HCT116 (cell line): ENCODE results near the gene PLEKHG1. TPM values are rescaled to one million over a fixed set of nuclear protein-coding genes. Genes with fewer than 3 reads are reported as not detected.

Experiments used
- ATAC-seq: fragments of 200-7000 bp; cut with Tn5 transposase; 2 replicates; pipeline ENCODE4 v1.9.1; 2020; ENCODE audit warnings: mild to moderate bottlenecking, moderate library complexity
- BruUV-seq: library from RNA; stranded (reverse); fragments of 400-500 nt; replicated peaks from 2 replicates; lab custom pipeline; 2021; lab: Mats Ljungman, UMichigan
- CTCF ChIA-PET: fragments of 300-600 bp; sonication (Branson Sonifier 250); formaldehyde crosslinking; loops from one replicate; lab custom pipeline; 2021; ENCODE audit warnings: antibody characterized with exemption; lab: Charles Lee
- POLR2A ChIA-PET: fragments of 300-600, 350-600 bp; sonication (Branson Sonifier 250); formaldehyde crosslinking; loops from one replicate; lab custom pipeline; 2021; ENCODE audit warnings: antibody characterized with exemption; lab: Charles Lee
- RAD21 ChIA-PET, 2 experiments: fragments of 300-600 bp; sonication (Branson Sonifier 250); formaldehyde crosslinking; loops; one replicate each; lab custom pipeline; 2023; ENCODE audit warnings: low total read pairs in 2 of 2; ENCODE audit not compliant: uncharacterized antibody in 2 of 2, unreplicated experiment in 2 of 2, low non-redundant PET in 1 of 2; lab: Charles Lee
- DNase-seq: peaks from one replicate; pipeline ENCODE4 v3.0.0-alpha.2; 2010; ENCODE audit warnings: low read depth, low spot score
- H2AFZ ChIP-seq: fragments of 200-600 bp; shearing (Covaris generic), sonication (generic); 2 replicates; pipeline ENCODE4 v1.6.1; 2017; ENCODE audit warnings: low read depth, mixed run types, mixed read lengths, antibody characterized with exemption, low read length; ENCODE audit not compliant: poor library complexity, severe bottlenecking
- H3K27ac ChIP-seq: 2 replicates; pipeline ENCODE4 v1.5.1; 2012; ENCODE audit warnings: low read depth, low read length
- H3K27me3 ChIP-seq: fragments of 200-600 bp; sonication (generic); 2 replicates; pipeline ENCODE4 v1.6.1; 2016; ENCODE audit warnings: mixed run types, low read length, mixed read lengths; ENCODE audit not compliant: insufficient read depth
- H3K36me3 ChIP-seq, 2 experiments: fragments of 200-500 bp in 1 of 2; fragments of 200-600 bp in 1 of 2; sonication (Bioruptor generic) in 1 of 2; sonication (generic) in 1 of 2; 2 replicates each; pipeline versions ENCODE4 v1.5.1 to v1.6.1; 2014 to 2016; ENCODE audit warnings: low read length in 2 of 2, inconsistent platforms in 1 of 2, mixed read lengths in 1 of 2, mixed run types in 1 of 2; ENCODE audit not compliant: insufficient read depth in 2 of 2, control insufficient read depth in 1 of 2
- H3K4me1 ChIP-seq, 2 experiments: fragments of 200-600 bp in 1 of 2; sonication (generic) in 1 of 2; 2 replicates each; pipeline versions ENCODE4 v1.5.1 to v1.6.1; 2012 to 2017; ENCODE audit warnings: low read length in 2 of 2, inconsistent platforms in 1 of 2, mild to moderate bottlenecking in 1 of 2, mixed read lengths in 1 of 2, mixed run types in 1 of 2, moderate library complexity in 1 of 2; ENCODE audit not compliant: insufficient read depth in 2 of 2, control insufficient read depth in 1 of 2
- H3K4me2 ChIP-seq: fragments of 200-600 bp; sonication (generic); 2 replicates; pipeline ENCODE4 v1.6.1; 2017; ENCODE audit warnings: mixed run types, low read length, mixed read lengths
- H3K4me3 ChIP-seq, 2 experiments: fragments of 200-600 bp in 1 of 2; sonication (generic) in 1 of 2; replicated peaks in 1 of 2; 2 replicates each; pipeline ENCODE4 v1.5.1; 2011 to 2016; ENCODE audit warnings: low read length in 2 of 2, control low read depth in 1 of 2, low read depth in 1 of 2, mild to moderate bottlenecking in 1 of 2, mixed read lengths in 1 of 2, mixed run types in 1 of 2
- H3K79me2 ChIP-seq: fragments of 200-600 bp; sonication (generic); 2 replicates; pipeline ENCODE4 v1.6.1; 2017; ENCODE audit warnings: mild to moderate bottlenecking, mixed run types, low read length, moderate library complexity, mixed read lengths; ENCODE audit not compliant: insufficient read depth
- H3K9ac ChIP-seq: fragments of 200-600 bp; sonication (generic); 2 replicates; pipeline ENCODE4 v1.6.1; 2016; ENCODE audit warnings: low read length, mixed read lengths
- H3K9me2 ChIP-seq: fragments of 200-600 bp; sonication (generic), shearing (Covaris generic); 2 replicates; pipeline ENCODE4 v1.6.1; 2017; ENCODE audit warnings: mixed run types, mild to moderate bottlenecking, moderate library complexity; ENCODE audit not compliant: insufficient read depth
- H3K9me3 ChIP-seq, 2 experiments: fragments of 200-500 bp in 1 of 2; fragments of 200-600 bp in 1 of 2; sonication (Bioruptor generic) in 1 of 2; sonication (generic) in 1 of 2; 2 replicates each; pipeline ENCODE4 v1.6.1; 2014 to 2017; ENCODE audit warnings: low read length in 2 of 2, mixed read lengths in 2 of 2, inconsistent platforms in 1 of 2, low read depth in 1 of 2, mild to moderate bottlenecking in 1 of 2, mixed run types in 1 of 2, moderate library complexity in 1 of 2; ENCODE audit not compliant: control insufficient read depth in 1 of 2, insufficient read depth in 1 of 2
- H4K20me1 ChIP-seq: fragments of 200-600 bp; sonication (generic), shearing (Covaris generic); 2 replicates; pipeline ENCODE4 v1.6.1; 2017; ENCODE audit warnings: mixed run types, mild to moderate bottlenecking, moderate library complexity; ENCODE audit not compliant: insufficient read depth
- CBX3 ChIP-seq: IDR thresholded peaks from 2 replicates; pipeline ENCODE4 v1.6.1; 2012; ENCODE audit warnings: low read depth
- CEBPB ChIP-seq: IDR thresholded peaks from 2 replicates; pipeline ENCODE4 v1.6.1; 2012; ENCODE audit warnings: low read depth
- EGR1 ChIP-seq: IDR thresholded peaks from 2 replicates; pipeline ENCODE4 v1.6.1; 2012; ENCODE audit warnings: low read depth
- EZH2phosphoT487 ChIP-seq: fragments of 200-600 bp; IDR thresholded peaks from 2 replicates; pipeline ENCODE4 v1.6.1; 2018; ENCODE audit warnings: antibody characterized with exemption, borderline replicate concordance
- FOSL1 ChIP-seq: IDR thresholded peaks from 2 replicates; pipeline ENCODE4 v1.6.1; 2012; ENCODE audit warnings: low read depth
- POLR2A ChIP-seq: IDR thresholded peaks from 2 replicates; pipeline ENCODE4 v1.7.0; 2011; ENCODE audit warnings: borderline replicate concordance; ENCODE audit not compliant: insufficient read depth, insufficient read length; ENCODE audit errors: extremely low read depth
- SP1 ChIP-seq: IDR thresholded peaks from 2 replicates; pipeline ENCODE4 v1.6.1; 2012; ENCODE audit warnings: low read depth
- TCF7L2 ChIP-seq: IDR thresholded peaks from 2 replicates; pipeline ENCODE4 v1.7.0; 2011; ENCODE audit warnings: borderline replicate concordance, inconsistent platforms; ENCODE audit not compliant: insufficient read depth, insufficient read length; ENCODE audit errors: extremely low read depth
- YY1 ChIP-seq: IDR thresholded peaks from 2 replicates; pipeline ENCODE4 v1.6.1; 2011; ENCODE audit warnings: low read length, low read depth, moderate library complexity, mild to moderate bottlenecking; ENCODE audit not compliant: insufficient replicate concordance; ENCODE audit errors: extremely low read depth
- ZFX ChIP-seq: fragments of 450-650 bp; IDR thresholded peaks from 2 replicates; pipeline ENCODE4 v1.6.1; 2017
- intact Hi-C: fragments of 100-400 bp; cut with micrococcal nuclease; formaldehyde crosslinking; loops from 2 replicates; pipeline ENCODE4 v1.10.0; 2022
- total RNA-seq: library from RNA; stranded (reverse); gene quantifications from one replicate; pipeline ENCODE4 v1.2.1, GENCODE V29; 2021; ENCODE audit not compliant: unreplicated experiment
- TF ChIP-seq, protein P1 (sequence below): IDR thresholded peaks from 2 replicates; pipeline ENCODE4 v1.6.1; 2012; ENCODE audit warnings: low read depth

PLEKHG1 gene
- total RNA-seq, 1 experiment from 2014 or later = 10.4 TPM

DNA sequence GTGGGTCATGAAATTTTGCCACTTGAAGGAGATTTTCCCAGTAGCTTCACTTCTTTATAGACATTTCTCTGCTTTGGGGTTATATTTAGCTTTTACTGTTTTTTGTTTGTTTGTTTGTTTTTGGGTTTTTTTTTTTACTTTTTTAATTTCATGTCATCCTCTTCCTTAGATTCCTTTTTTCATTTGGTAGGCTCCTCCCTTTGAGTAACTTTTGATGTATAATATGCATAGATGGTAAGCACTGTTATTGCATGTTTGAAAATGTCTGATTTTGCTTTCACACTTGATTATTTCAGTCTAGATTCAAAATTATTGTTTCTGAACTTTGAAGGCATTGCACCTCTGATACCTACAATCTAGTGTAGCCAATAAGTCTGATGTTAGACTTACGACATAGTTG is 37.6 kb downstream of the PLEKHG1 start (continued):
- TF ChIP-seq, protein P1, sequence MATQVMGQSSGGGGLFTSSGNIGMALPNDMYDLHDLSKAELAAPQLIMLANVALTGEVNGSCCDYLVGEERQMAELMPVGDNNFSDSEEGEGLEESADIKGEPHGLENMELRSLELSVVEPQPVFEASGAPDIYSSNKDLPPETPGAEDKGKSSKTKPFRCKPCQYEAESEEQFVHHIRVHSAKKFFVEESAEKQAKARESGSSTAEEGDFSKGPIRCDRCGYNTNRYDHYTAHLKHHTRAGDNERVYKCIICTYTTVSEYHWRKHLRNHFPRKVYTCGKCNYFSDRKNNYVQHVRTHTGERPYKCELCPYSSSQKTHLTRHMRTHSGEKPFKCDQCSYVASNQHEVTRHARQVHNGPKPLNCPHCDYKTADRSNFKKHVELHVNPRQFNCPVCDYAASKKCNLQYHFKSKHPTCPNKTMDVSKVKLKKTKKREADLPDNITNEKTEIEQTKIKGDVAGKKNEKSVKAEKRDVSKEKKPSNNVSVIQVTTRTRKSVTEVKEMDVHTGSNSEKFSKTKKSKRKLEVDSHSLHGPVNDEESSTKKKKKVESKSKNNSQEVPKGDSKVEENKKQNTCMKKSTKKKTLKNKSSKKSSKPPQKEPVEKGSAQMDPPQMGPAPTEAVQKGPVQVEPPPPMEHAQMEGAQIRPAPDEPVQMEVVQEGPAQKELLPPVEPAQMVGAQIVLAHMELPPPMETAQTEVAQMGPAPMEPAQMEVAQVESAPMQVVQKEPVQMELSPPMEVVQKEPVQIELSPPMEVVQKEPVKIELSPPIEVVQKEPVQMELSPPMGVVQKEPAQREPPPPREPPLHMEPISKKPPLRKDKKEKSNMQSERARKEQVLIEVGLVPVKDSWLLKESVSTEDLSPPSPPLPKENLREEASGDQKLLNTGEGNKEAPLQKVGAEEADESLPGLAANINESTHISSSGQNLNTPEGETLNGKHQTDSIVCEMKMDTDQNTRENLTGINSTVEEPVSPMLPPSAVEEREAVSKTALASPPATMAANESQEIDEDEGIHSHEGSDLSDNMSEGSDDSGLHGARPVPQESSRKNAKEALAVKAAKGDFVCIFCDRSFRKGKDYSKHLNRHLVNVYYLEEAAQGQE = no peak
- TF ChIP-seq TCF7L2 (no peak), FOSL1 (no peak), CEBPB (no peak), CBX3 (no peak), EZH2phosphoT487 (no peak), EGR1 (no peak), POLR2A (no peak), ZFX (no peak), SP1 (no peak)

DNA sequence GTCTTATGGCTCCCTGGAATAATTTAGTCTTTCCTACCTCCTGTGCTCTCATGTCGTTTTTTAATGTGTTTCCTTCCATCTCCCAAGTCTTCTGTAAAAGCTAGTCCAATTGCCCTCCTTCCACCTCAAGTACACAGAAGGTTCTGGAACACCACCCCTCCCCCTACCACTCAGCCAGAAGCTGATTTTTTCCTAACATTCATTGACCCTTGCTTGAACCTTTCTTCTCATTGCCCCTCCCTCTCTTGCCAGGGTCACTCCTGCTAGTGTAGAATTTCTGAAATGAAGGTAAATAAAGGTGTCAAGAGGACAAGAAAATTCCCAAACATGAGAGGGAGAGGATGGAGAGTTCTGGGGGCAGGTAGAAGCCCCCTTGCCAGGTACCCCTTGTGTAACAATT is 38.6 kb downstream of the PLEKHG1 start:
- CTCF ChIA-PET = no interaction called here
- H3K4me2 ChIP-seq = no peak overlapping the region
- no peak for DNase-seq

More for the DNA sequence above, 38.6 kb downstream of the PLEKHG1 start:
- intact Hi-C loops = no loop called here
- Histone ChIP-seq H3K27ac (no peak overlapping the region), H3K27me3 (no peaks in the 10 kb centered on the region), H3K9me3 (no peaks in the 10 kb centered on the region), H4K20me1 (no peaks in the 10 kb centered on the region), H3K36me3 (no peaks in the 10 kb centered on the region), H3K4me3 (no peak overlapping the region), H2AFZ (no peak overlapping the region), H3K9ac (no peak overlapping the region), H3K9me2 (no peaks in the 10 kb centered on the region), H3K4me1 (no peaks in the 10 kb centered on the region), H3K79me2 (no peaks in the 10 kb centered on the region)
- BruUV-seq = no TSS peak
- ChIA-PET RAD21 (no interaction called here), POLR2A (no interaction called here)
- no peak for ATAC-seq
- no peak for TF ChIP-seq YY1
- no peak for TF ChIP-seq SP1
